GM12878 (cell line): ENCODE results near the gene MAGI1. TPM values are rescaled to one million over a fixed set of nuclear protein-coding genes. Genes with fewer than 3 reads are reported as not detected.

Experiments
- ATAC-seq: fragments of 200-7000 bp; cut with Tn5 transposase; 3 replicates; pipeline ENCODE4 v1.9.1; 2020; ENCODE audit warnings: mild to moderate bottlenecking, moderate library complexity
- BruUV-seq: library from RNA; stranded (reverse); fragments of 400-500 nt; replicated peaks from 2 replicates; lab custom pipeline; 2021; lab: Mats Ljungman, UMichigan
- CTCF ChIA-PET: fragments of 300-600 bp; sonication (Branson Sonifier 250); formaldehyde crosslinking; extraction: SDS; loops from one replicate; lab custom pipeline; 2021; ENCODE audit warnings: inconsistent platforms; lab: Yijun Ruan, JAX
- POLR2A ChIA-PET: fragments of 350-600 bp; formaldehyde crosslinking; extraction: SDS; loops from one replicate; lab custom pipeline; 2021; ENCODE audit warnings: inconsistent platforms; lab: Charles Lee
- RAD21 ChIA-PET: fragments of 300-600 bp; sonication (Branson Sonifier 250); formaldehyde crosslinking; loops from one replicate; lab custom pipeline; 2023; ENCODE audit warnings: antibody characterized with exemption; ENCODE audit not compliant: unreplicated experiment; lab: Charles Lee
- SMC1A ChIA-PET: fragments of 300-600 bp; sonication (Branson Sonifier 250); formaldehyde crosslinking; loops from one replicate; lab custom pipeline; 2023; ENCODE audit not compliant: unreplicated experiment, uncharacterized antibody; lab: Charles Lee
- DNase-seq: peaks from one replicate; pipeline ENCODE4 v3.0.0-alpha.2; 2011; ENCODE audit warnings: low read depth, low spot score
- FAIRE-seq: peaks from 3 replicates; lab custom pipeline; 2011; peaks lifted over from hg19 to GRCh38; lab: Jason Lieb, UNC
- H2AFZ ChIP-seq: 2 replicates; pipeline ENCODE4 v1.6.0; 2011; ENCODE audit warnings: low read depth, low read length, control low read depth; ENCODE audit not compliant: control insufficient read depth
- H3K27ac ChIP-seq: 2 replicates; pipeline ENCODE4 v1.5.1; 2011; ENCODE audit warnings: control low read depth; ENCODE audit not compliant: control insufficient read depth, insufficient read depth
- H3K27me3 ChIP-seq, 2 experiments: replicated peaks in 1 of 2; 2 replicates each; pipeline versions ENCODE4 v1.6.0 to v1.6.1; 2011; ENCODE audit warnings: low read length in 1 of 2; ENCODE audit not compliant: control insufficient read depth in 2 of 2, insufficient read depth in 2 of 2
- H3K36me3 ChIP-seq, 2 experiments: 2 replicates each; pipeline ENCODE4 v1.5.1; 2011; ENCODE audit warnings: low read length in 1 of 2; ENCODE audit not compliant: control insufficient read depth in 2 of 2, insufficient read depth in 2 of 2
- H3K4me1 ChIP-seq: 2 replicates; pipeline ENCODE4 v1.6.1; 2011; ENCODE audit warnings: mild to moderate bottlenecking, low read length, moderate library complexity, mixed read lengths; ENCODE audit not compliant: control insufficient read depth, insufficient read depth
- H3K4me2 ChIP-seq: 2 replicates; pipeline ENCODE4 v1.6.0; 2011; ENCODE audit warnings: control low read depth; ENCODE audit not compliant: control insufficient read depth, insufficient read depth
- H3K4me3 ChIP-seq: fragments of 200-600 bp; sonication (generic); 2 replicates; pipeline ENCODE4 v1.5.1; 2016
- H3K79me2 ChIP-seq: 2 replicates; pipeline ENCODE4 v1.6.0; 2011; ENCODE audit warnings: low read length; ENCODE audit not compliant: control insufficient read depth, insufficient read depth
- H3K9ac ChIP-seq: 2 replicates; pipeline ENCODE4 v1.8.0; 2011; ENCODE audit warnings: low read length, control low read depth, mixed read lengths; ENCODE audit not compliant: control insufficient read depth, insufficient read depth
- H3K9me3 ChIP-seq: replicated peaks from 3 replicates; pipeline ENCODE4 v1.5.1; 2011; ENCODE audit warnings: mild to moderate bottlenecking, low read length; ENCODE audit not compliant: control insufficient read depth, insufficient read depth
- H4K20me1 ChIP-seq: 2 replicates; pipeline ENCODE4 v1.6.0; 2011; ENCODE audit not compliant: control insufficient read depth, insufficient read depth
- CBFB ChIP-seq: IDR thresholded peaks from 2 replicates; pipeline ENCODE4 v1.6.1; 2016; ENCODE audit warnings: antibody characterized with exemption, low read depth
- E4F1 ChIP-seq: fragments of 450-650 bp; IDR thresholded peaks from 2 replicates; pipeline ENCODE4 v1.6.1; 2018; ENCODE audit warnings: borderline replicate concordance, mild to moderate bottlenecking; ENCODE audit not compliant: partially characterized antibody
- IRF5 ChIP-seq: fragments of 450-650 bp; IDR thresholded peaks from 2 replicates; pipeline ENCODE4 v1.6.1; 2017; ENCODE audit warnings: borderline replicate concordance
- MXI1 ChIP-seq: fragments of 150-350 bp; IDR thresholded peaks from 2 replicates; pipeline ENCODE4 v1.6.1; 2011; ENCODE audit warnings: low read depth, mild to moderate bottlenecking, inconsistent platforms, low read length, improper control_type of control experiment
- NFXL1 ChIP-seq: fragments of 450-650 bp; IDR thresholded peaks from 2 replicates; pipeline ENCODE4 v1.6.1; 2017; ENCODE audit warnings: antibody characterized with exemption, mild to moderate bottlenecking, borderline replicate concordance
- PKNOX1 ChIP-seq: fragments of 450-650 bp; IDR thresholded peaks from 2 replicates; pipeline ENCODE4 v1.6.1; 2016; ENCODE audit warnings: mild to moderate bottlenecking
- PML ChIP-seq: IDR thresholded peaks from 2 replicates; pipeline ENCODE4 v1.6.1; 2012; ENCODE audit warnings: low read length, inconsistent platforms
- POLR2AphosphoS5 ChIP-seq: IDR thresholded peaks from 2 replicates; pipeline ENCODE4 v1.6.1; 2011; ENCODE audit warnings: mild to moderate bottlenecking, low read length, inconsistent platforms
- POU2F2 ChIP-seq: IDR thresholded peaks from 3 replicates; pipeline ENCODE4 v1.6.1; 2011; ENCODE audit warnings: low read depth, mild to moderate bottlenecking, low read length, borderline replicate concordance
- RAD21 ChIP-seq: IDR thresholded peaks from 2 replicates; pipeline ENCODE4 v1.6.1; 2011; ENCODE audit warnings: mild to moderate bottlenecking, low read depth, low read length, moderate library complexity; ENCODE audit not compliant: insufficient read depth
- RAD51 ChIP-seq: fragments of 450-650 bp; IDR thresholded peaks from 2 replicates; pipeline ENCODE4 v1.6.1; 2016; ENCODE audit warnings: moderate library complexity, mild to moderate bottlenecking, inconsistent platforms
- RELA ChIP-seq: fragments of 450-650 bp; IDR thresholded peaks from 2 replicates; pipeline ENCODE4 v1.8.0; 2014; ENCODE audit warnings: borderline replicate concordance; ENCODE audit not compliant: partially characterized antibody
- RUNX3 ChIP-seq: IDR thresholded peaks from 2 replicates; pipeline ENCODE4 v1.6.1; 2012; ENCODE audit warnings: low read length, inconsistent platforms
- ZNF274 ChIP-seq: IDR thresholded peaks from one replicate; pipeline ENCODE4 v1.8.0; 2011; ENCODE audit not compliant: insufficient read length, insufficient read depth
- in situ Hi-C: fragments of 300-500 bp; cut with MboI; formaldehyde crosslinking; loops from 9 replicates; pipeline ENCODE4 v1.14.3; 2018; ENCODE audit warnings: mixed read lengths
- intact Hi-C: fragments of 100-400 bp; cut with micrococcal nuclease; formaldehyde crosslinking; loops from one replicate; pipeline ENCODE4 v1.14.2; 2022; ENCODE audit not compliant: unreplicated experiment
- polyA plus RNA-seq, 11 experiments: library from polyadenylated mRNA; depleted of rRNA in 4 of 11; unstranded in 6 of 11; stranded (reverse) in 5 of 11; fragments of >200 nt; fragmentation: Nextera tagmentation in 4 of 11; fragmentation: Illumina TruSeq in 1 of 11; extraction: Ambion mirVana in 4 of 11; extraction: Trizol in 1 of 11; gene quantifications; 1 replicate in 1 of 11; 2 replicates in 10 of 11; pipeline versions ENCODE4 v1.2.1 to v1.2.3, GENCODE V29; 2011 to 2016; ENCODE audit warnings: inconsistent platforms in 2 of 11, missing spikeins in 2 of 11, low read depth in 1 of 11
- total RNA-seq, 4 experiments: library from RNA; depleted of rRNA in 3 of 4; stranded (reverse); fragments of >200 nt in 3 of 4; fragmentation: Illumina TruSeq in 1 of 4; extraction: Trizol in 1 of 4; gene quantifications; 2 replicates each; pipeline versions ENCODE4 v1.2.1 to v1.2.3, GENCODE V29; 2013 to 2021
- TF ChIP-seq, protein P1 (sequence below): fragments of 150-350 bp; IDR thresholded peaks from 2 replicates; pipeline ENCODE4 v1.6.1; 2016; ENCODE audit warnings: low read depth, low read length
- TF ChIP-seq, protein P2 (sequence below): fragments of 450-650 bp; conservative IDR thresholded peaks from 2 replicates; pipeline ENCODE4 v1.6.1; 2017; ENCODE audit warnings: mild to moderate bottlenecking, moderate library complexity

MAGI1 gene
- total and polyA plus RNA-seq, 10 of the 15 experiments (the other 5 are each of a cell fraction or from before 2014, with no cell fraction given): 0.02 to 3.3 (median 0.29) TPM; not detected in 1

DNA sequence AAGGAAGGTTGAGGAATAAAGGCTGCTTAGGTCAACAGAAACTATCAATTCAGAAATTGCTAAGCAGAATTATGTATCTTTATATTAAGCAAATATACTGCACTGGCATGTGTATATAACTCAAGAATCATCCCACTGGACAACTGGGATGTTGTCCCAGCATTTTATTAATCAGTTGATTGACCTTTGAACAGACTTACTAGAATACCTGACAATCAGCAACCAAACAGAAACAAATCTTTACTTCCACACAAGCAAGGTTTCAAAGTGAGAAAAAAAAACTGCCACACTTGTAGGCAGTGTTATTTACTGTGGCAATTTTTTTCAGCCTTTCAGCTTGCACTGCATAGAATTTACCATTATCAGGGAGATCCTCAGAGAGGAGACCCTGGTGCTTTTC lies 218.8 kb downstream of the MAGI1 start:
- no peaks in the 10 kb centered on the region for H4K20me1 ChIP-seq
- intact Hi-C loops: no loop called here
- CTCF ChIA-PET: no interaction called here
- no peaks in the 10 kb centered on the region for H3K36me3 ChIP-seq
- POLR2A ChIA-PET: no interaction called here
- FAIRE-seq (no peak), DNase-seq (no peak), ATAC-seq (no peak)
- RAD21 ChIA-PET: no interaction called here
- SMC1A ChIA-PET: no interaction called here
- H3K9ac ChIP-seq: no peak overlapping the region
- no TSS peak for BruUV-seq
- no peaks in the 10 kb centered on the region for H3K79me2 ChIP-seq
- no peak overlapping the region for H3K4me2 ChIP-seq
- H3K27me3 ChIP-seq: no peaks in the 10 kb centered on the region
- no peak overlapping the region for H2AFZ ChIP-seq
- no peak overlapping the region for H3K4me3 ChIP-seq
- in situ Hi-C loops: no loop called here
- H3K9me3 ChIP-seq: no peaks in the 10 kb centered on the region
- no peak overlapping the region for H3K27ac ChIP-seq
- H3K4me1 ChIP-seq: no peaks in the 10 kb centered on the region
- TF ChIP-seq ZNF274: no peak
- no peak for TF ChIP-seq RELA
- no peak for TF ChIP-seq PML
- TF ChIP-seq CBFB: no peak
- no peak for TF ChIP-seq RUNX3
- no peak for TF ChIP-seq MXI1
- no peak for TF ChIP-seq IRF5
- TF ChIP-seq RAD21: no peak
- TF ChIP-seq E4F1: no peak
- no peak for TF ChIP-seq NFXL1
- TF ChIP-seq POU2F2: no peak
- TF ChIP-seq, protein P1, sequence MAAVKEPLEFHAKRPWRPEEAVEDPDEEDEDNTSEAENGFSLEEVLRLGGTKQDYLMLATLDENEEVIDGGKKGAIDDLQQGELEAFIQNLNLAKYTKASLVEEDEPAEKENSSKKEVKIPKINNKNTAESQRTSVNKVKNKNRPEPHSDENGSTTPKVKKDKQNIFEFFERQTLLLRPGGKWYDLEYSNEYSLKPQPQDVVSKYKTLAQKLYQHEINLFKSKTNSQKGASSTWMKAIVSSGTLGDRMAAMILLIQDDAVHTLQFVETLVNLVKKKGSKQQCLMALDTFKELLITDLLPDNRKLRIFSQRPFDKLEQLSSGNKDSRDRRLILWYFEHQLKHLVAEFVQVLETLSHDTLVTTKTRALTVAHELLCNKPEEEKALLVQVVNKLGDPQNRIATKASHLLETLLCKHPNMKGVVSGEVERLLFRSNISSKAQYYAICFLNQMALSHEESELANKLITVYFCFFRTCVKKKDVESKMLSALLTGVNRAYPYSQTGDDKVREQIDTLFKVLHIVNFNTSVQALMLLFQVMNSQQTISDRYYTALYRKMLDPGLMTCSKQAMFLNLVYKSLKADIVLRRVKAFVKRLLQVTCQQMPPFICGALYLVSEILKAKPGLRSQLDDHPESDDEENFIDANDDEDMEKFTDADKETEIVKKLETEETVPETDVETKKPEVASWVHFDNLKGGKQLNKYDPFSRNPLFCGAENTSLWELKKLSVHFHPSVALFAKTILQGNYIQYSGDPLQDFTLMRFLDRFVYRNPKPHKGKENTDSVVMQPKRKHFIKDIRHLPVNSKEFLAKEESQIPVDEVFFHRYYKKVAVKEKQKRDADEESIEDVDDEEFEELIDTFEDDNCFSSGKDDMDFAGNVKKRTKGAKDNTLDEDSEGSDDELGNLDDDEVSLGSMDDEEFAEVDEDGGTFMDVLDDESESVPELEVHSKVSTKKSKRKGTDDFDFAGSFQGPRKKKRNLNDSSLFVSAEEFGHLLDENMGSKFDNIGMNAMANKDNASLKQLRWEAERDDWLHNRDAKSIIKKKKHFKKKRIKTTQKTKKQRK: no peak
- TF ChIP-seq, protein P2, sequence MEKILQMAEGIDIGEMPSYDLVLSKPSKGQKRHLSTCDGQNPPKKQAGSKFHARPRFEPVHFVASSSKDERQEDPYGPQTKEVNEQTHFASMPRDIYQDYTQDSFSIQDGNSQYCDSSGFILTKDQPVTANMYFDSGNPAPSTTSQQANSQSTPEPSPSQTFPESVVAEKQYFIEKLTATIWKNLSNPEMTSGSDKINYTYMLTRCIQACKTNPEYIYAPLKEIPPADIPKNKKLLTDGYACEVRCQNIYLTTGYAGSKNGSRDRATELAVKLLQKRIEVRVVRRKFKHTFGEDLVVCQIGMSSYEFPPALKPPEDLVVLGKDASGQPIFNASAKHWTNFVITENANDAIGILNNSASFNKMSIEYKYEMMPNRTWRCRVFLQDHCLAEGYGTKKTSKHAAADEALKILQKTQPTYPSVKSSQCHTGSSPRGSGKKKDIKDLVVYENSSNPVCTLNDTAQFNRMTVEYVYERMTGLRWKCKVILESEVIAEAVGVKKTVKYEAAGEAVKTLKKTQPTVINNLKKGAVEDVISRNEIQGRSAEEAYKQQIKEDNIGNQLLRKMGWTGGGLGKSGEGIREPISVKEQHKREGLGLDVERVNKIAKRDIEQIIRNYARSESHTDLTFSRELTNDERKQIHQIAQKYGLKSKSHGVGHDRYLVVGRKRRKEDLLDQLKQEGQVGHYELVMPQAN: no peak
- TF ChIP-seq RAD51: no peak
- no peak for TF ChIP-seq PKNOX1
- no peak for TF ChIP-seq POLR2AphosphoS5
